GM12878 (cell line): ENCODE data around the gene FERD3L. TPM values are rescaled to one million over a fixed set of nuclear protein-coding genes. Genes with fewer than 3 reads are reported as not detected.

Experiments used
- ATAC-seq: fragments of 200-7000 bp; cut with Tn5 transposase; 3 replicates; pipeline ENCODE4 v1.9.1; 2020; ENCODE audit warnings: mild to moderate bottlenecking, moderate library complexity
- BruUV-seq: library from RNA; stranded (reverse); fragments of 400-500 nt; replicated peaks from 2 replicates; lab custom pipeline; 2021; lab: Mats Ljungman, UMichigan
- CTCF ChIA-PET: fragments of 300-600 bp; sonication (Branson Sonifier 250); formaldehyde crosslinking; extraction: SDS; loops from one replicate; lab custom pipeline; 2021; ENCODE audit warnings: inconsistent platforms; lab: Yijun Ruan, JAX
- POLR2A ChIA-PET: fragments of 350-600 bp; formaldehyde crosslinking; extraction: SDS; loops from one replicate; lab custom pipeline; 2021; ENCODE audit warnings: inconsistent platforms; lab: Charles Lee
- RAD21 ChIA-PET: fragments of 300-600 bp; sonication (Branson Sonifier 250); formaldehyde crosslinking; loops from one replicate; lab custom pipeline; 2023; ENCODE audit warnings: antibody characterized with exemption; ENCODE audit not compliant: unreplicated experiment; lab: Charles Lee
- SMC1A ChIA-PET: fragments of 300-600 bp; sonication (Branson Sonifier 250); formaldehyde crosslinking; loops from one replicate; lab custom pipeline; 2023; ENCODE audit not compliant: unreplicated experiment, uncharacterized antibody; lab: Charles Lee
- DNase-seq: peaks from one replicate; pipeline ENCODE4 v3.0.0-alpha.2; 2011; ENCODE audit warnings: low read depth, low spot score
- FAIRE-seq: peaks from 3 replicates; lab custom pipeline; 2011; peaks lifted over from hg19 to GRCh38; lab: Jason Lieb, UNC
- H2AFZ ChIP-seq: 2 replicates; pipeline ENCODE4 v1.6.0; 2011; ENCODE audit warnings: low read depth, low read length, control low read depth; ENCODE audit not compliant: control insufficient read depth
- H3K27ac ChIP-seq: 2 replicates; pipeline ENCODE4 v1.5.1; 2011; ENCODE audit warnings: control low read depth; ENCODE audit not compliant: control insufficient read depth, insufficient read depth
- H3K27me3 ChIP-seq, 2 experiments: replicated peaks in 1 of 2; 2 replicates each; pipeline versions ENCODE4 v1.6.0 to v1.6.1; 2011; ENCODE audit warnings: low read length in 1 of 2; ENCODE audit not compliant: control insufficient read depth in 2 of 2, insufficient read depth in 2 of 2
- H3K36me3 ChIP-seq, 2 experiments: 2 replicates each; pipeline ENCODE4 v1.5.1; 2011; ENCODE audit warnings: low read length in 1 of 2; ENCODE audit not compliant: control insufficient read depth in 2 of 2, insufficient read depth in 2 of 2
- H3K4me1 ChIP-seq: 2 replicates; pipeline ENCODE4 v1.6.1; 2011; ENCODE audit warnings: mild to moderate bottlenecking, low read length, moderate library complexity, mixed read lengths; ENCODE audit not compliant: control insufficient read depth, insufficient read depth
- H3K4me2 ChIP-seq: 2 replicates; pipeline ENCODE4 v1.6.0; 2011; ENCODE audit warnings: control low read depth; ENCODE audit not compliant: control insufficient read depth, insufficient read depth
- H3K4me3 ChIP-seq: fragments of 200-600 bp; sonication (generic); 2 replicates; pipeline ENCODE4 v1.5.1; 2016
- H3K79me2 ChIP-seq: 2 replicates; pipeline ENCODE4 v1.6.0; 2011; ENCODE audit warnings: low read length; ENCODE audit not compliant: control insufficient read depth, insufficient read depth
- H3K9ac ChIP-seq: 2 replicates; pipeline ENCODE4 v1.8.0; 2011; ENCODE audit warnings: low read length, control low read depth, mixed read lengths; ENCODE audit not compliant: control insufficient read depth, insufficient read depth
- H3K9me3 ChIP-seq: replicated peaks from 3 replicates; pipeline ENCODE4 v1.5.1; 2011; ENCODE audit warnings: mild to moderate bottlenecking, low read length; ENCODE audit not compliant: control insufficient read depth, insufficient read depth
- H4K20me1 ChIP-seq: 2 replicates; pipeline ENCODE4 v1.6.0; 2011; ENCODE audit not compliant: control insufficient read depth, insufficient read depth
- CHD1 ChIP-seq: IDR thresholded peaks from 2 replicates; pipeline ENCODE4 v1.6.1; 2012; ENCODE audit warnings: low read depth, low read length, improper control_type of control experiment
- ELK1 ChIP-seq: IDR thresholded peaks from 2 replicates; pipeline ENCODE4 v1.6.1; 2012; ENCODE audit warnings: low read depth, low read length, improper control_type of control experiment
- IKZF2 ChIP-seq, 2 experiments: fragments of 450-650 bp; IDR thresholded peaks; 2 replicates each; pipeline ENCODE4 v1.6.1; 2017; ENCODE audit warnings: mild to moderate bottlenecking in 2 of 2, moderate library complexity in 2 of 2
- MEF2B ChIP-seq: fragments of 450-650 bp; IDR thresholded peaks from 2 replicates; pipeline ENCODE4 v1.6.1; 2018; ENCODE audit warnings: mild to moderate bottlenecking, moderate library complexity; ENCODE audit not compliant: partially characterized antibody, poor library complexity, severe bottlenecking
- NBN ChIP-seq: fragments of 450-650 bp; IDR thresholded peaks from 2 replicates; pipeline ENCODE4 v1.6.1; 2016
- NFYB ChIP-seq: IDR thresholded peaks from 2 replicates; pipeline ENCODE4 v1.6.1; 2011; ENCODE audit warnings: low read depth, mild to moderate bottlenecking, low read length, improper control_type of control experiment, moderate library complexity; ENCODE audit not compliant: insufficient read depth
- NKRF ChIP-seq: fragments of 450-650 bp; conservative IDR thresholded peaks from 2 replicates; pipeline ENCODE4 v1.6.1; 2017; ENCODE audit warnings: mild to moderate bottlenecking, moderate library complexity
- NR2C1 ChIP-seq: fragments of 450-650 bp; IDR thresholded peaks from 2 replicates; pipeline ENCODE4 v1.6.1; 2017; ENCODE audit warnings: antibody characterized with exemption, mild to moderate bottlenecking, moderate library complexity
- POLR2AphosphoS5 ChIP-seq: IDR thresholded peaks from 2 replicates; pipeline ENCODE4 v1.6.1; 2011; ENCODE audit warnings: mild to moderate bottlenecking, low read length, inconsistent platforms
- SPI1 ChIP-seq: IDR thresholded peaks from 2 replicates; pipeline ENCODE4 v1.6.1; 2011; ENCODE audit warnings: low read depth, mild to moderate bottlenecking, low read length, moderate library complexity, borderline replicate concordance; ENCODE audit not compliant: insufficient read depth
- SUPT20H ChIP-seq: IDR thresholded peaks from 2 replicates; pipeline ENCODE4 v1.6.1; 2011; ENCODE audit warnings: low read depth, mild to moderate bottlenecking, low read length, moderate library complexity, borderline replicate concordance; ENCODE audit not compliant: control insufficient read depth
- TARDBP ChIP-seq: IDR thresholded peaks from 2 replicates; pipeline ENCODE4 v1.6.1; 2016; ENCODE audit warnings: borderline replicate concordance
- ZNF622 ChIP-seq: fragments of 450-650 bp; IDR thresholded peaks from 2 replicates; pipeline ENCODE4 v1.6.1; 2017; ENCODE audit warnings: mild to moderate bottlenecking, inconsistent platforms
- WGBS: methylation state at CpG from one replicate; pipeline ENCODE4 v1.1.6; 2016; ENCODE audit warnings: low lambda C conversion rate; ENCODE audit not compliant: insufficient replicate concordance, insufficient coverage; ENCODE audit errors: missing lambda C conversion rate; 5-methylcytosine and 5-hydroxymethylcytosine counted together
- in situ Hi-C: fragments of 300-500 bp; cut with MboI; formaldehyde crosslinking; loops from 9 replicates; pipeline ENCODE4 v1.14.3; 2018; ENCODE audit warnings: mixed read lengths
- intact Hi-C: fragments of 100-400 bp; cut with micrococcal nuclease; formaldehyde crosslinking; loops from one replicate; pipeline ENCODE4 v1.14.2; 2022; ENCODE audit not compliant: unreplicated experiment
- polyA plus RNA-seq, 11 experiments: library from polyadenylated mRNA; depleted of rRNA in 4 of 11; unstranded in 6 of 11; stranded (reverse) in 5 of 11; fragments of >200 nt; fragmentation: Nextera tagmentation in 4 of 11; fragmentation: Illumina TruSeq in 1 of 11; extraction: Ambion mirVana in 4 of 11; extraction: Trizol in 1 of 11; gene quantifications; 1 replicate in 1 of 11; 2 replicates in 10 of 11; pipeline versions ENCODE4 v1.2.1 to v1.2.3, GENCODE V29; 2011 to 2016; ENCODE audit warnings: inconsistent platforms in 2 of 11, missing spikeins in 2 of 11, low read depth in 1 of 11
- total RNA-seq, 4 experiments: library from RNA; depleted of rRNA in 3 of 4; stranded (reverse); fragments of >200 nt in 3 of 4; fragmentation: Illumina TruSeq in 1 of 4; extraction: Trizol in 1 of 4; gene quantifications; 2 replicates each; pipeline versions ENCODE4 v1.2.1 to v1.2.3, GENCODE V29; 2013 to 2021
- TF ChIP-seq, protein P1 (sequence below): fragments of 450-650 bp; IDR thresholded peaks from 2 replicates; pipeline ENCODE4 v1.6.1; 2017; ENCODE audit warnings: antibody characterized with exemption, mild to moderate bottlenecking, moderate library complexity

FERD3L gene
- total and polyA plus RNA-seq, 10 of the 15 experiments (the other 5 are each of a cell fraction or from before 2014, with no cell fraction given), result not detected

- Histone ChIP-seq H3K27me3 (peaks cover 0 to 5% of the 10 kb centered on the region in 2 experiments; a peak in 2 of 4 replicates), H2AFZ (no peak overlapping the region), H4K20me1 (no peaks in the 10 kb centered on the region), H3K36me3 (no peaks in the 10 kb centered on the region), H3K79me2 (no peaks in the 10 kb centered on the region), H3K4me2 (no peak overlapping the region), H3K4me1 (no peaks in the 10 kb centered on the region), H3K9me3 (no peaks in the 10 kb centered on the region), H3K27ac (no peak overlapping the region), H3K9ac (no peak overlapping the region), H3K4me3 (no peak overlapping the region)
- in situ Hi-C loops, result no loop called here
- CTCF ChIA-PET, result no interaction called here
- FAIRE-seq (no peak), ATAC-seq (no peak), DNase-seq (no peak)
- TF ChIP-seq ELK1 (no peak), POLR2AphosphoS5 (no peak), TARDBP (no peak), NBN (no peak), SPI1 (no peak), CHD1 (no peak), NKRF (no peak), MEF2B (no peak), NR2C1 (no peak), SUPT20H (no peak), ZNF622 (no peak), NFYB (no peak), IKZF2 (IDR thresholded peaks at IDR 0.05) (no peak)
- TF ChIP-seq, protein P1, sequence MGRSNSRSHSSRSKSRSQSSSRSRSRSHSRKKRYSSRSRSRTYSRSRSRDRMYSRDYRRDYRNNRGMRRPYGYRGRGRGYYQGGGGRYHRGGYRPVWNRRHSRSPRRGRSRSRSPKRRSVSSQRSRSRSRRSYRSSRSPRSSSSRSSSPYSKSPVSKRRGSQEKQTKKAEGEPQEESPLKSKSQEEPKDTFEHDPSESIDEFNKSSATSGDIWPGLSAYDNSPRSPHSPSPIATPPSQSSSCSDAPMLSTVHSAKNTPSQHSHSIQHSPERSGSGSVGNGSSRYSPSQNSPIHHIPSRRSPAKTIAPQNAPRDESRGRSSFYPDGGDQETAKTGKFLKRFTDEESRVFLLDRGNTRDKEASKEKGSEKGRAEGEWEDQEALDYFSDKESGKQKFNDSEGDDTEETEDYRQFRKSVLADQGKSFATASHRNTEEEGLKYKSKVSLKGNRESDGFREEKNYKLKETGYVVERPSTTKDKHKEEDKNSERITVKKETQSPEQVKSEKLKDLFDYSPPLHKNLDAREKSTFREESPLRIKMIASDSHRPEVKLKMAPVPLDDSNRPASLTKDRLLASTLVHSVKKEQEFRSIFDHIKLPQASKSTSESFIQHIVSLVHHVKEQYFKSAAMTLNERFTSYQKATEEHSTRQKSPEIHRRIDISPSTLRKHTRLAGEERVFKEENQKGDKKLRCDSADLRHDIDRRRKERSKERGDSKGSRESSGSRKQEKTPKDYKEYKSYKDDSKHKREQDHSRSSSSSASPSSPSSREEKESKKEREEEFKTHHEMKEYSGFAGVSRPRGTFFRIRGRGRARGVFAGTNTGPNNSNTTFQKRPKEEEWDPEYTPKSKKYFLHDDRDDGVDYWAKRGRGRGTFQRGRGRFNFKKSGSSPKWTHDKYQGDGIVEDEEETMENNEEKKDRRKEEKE, result no peak
- POLR2A ChIA-PET, result no interaction called here
- no TSS peak for BruUV-seq
- intact Hi-C loops, result no loop called here
- RAD21 ChIA-PET, result no interaction called here
- SMC1A ChIA-PET, result no interaction called here
- 44% methylated on average over 4 of the region's 4 CpGs for WGBS
These were observed 5.4 kb downstream of the FERD3L start for GRCh38 chr7:19139706-19140327.
